Ecto neural progenitor cell (in vitro differentiated cells): ENCODE data around the gene NUP133.
"Not testable (repeated sequence)": the region's sequence is repeated elsewhere in the genome, so short reads cannot be mapped to it uniquely, and the experiment has no call there.

Experiments used
- DNase-seq: peaks from one replicate; pipeline ENCODE4 v3.0.0-alpha.2; 2018; ENCODE audit warnings: low spot score

NUP133 gene

DNA sequence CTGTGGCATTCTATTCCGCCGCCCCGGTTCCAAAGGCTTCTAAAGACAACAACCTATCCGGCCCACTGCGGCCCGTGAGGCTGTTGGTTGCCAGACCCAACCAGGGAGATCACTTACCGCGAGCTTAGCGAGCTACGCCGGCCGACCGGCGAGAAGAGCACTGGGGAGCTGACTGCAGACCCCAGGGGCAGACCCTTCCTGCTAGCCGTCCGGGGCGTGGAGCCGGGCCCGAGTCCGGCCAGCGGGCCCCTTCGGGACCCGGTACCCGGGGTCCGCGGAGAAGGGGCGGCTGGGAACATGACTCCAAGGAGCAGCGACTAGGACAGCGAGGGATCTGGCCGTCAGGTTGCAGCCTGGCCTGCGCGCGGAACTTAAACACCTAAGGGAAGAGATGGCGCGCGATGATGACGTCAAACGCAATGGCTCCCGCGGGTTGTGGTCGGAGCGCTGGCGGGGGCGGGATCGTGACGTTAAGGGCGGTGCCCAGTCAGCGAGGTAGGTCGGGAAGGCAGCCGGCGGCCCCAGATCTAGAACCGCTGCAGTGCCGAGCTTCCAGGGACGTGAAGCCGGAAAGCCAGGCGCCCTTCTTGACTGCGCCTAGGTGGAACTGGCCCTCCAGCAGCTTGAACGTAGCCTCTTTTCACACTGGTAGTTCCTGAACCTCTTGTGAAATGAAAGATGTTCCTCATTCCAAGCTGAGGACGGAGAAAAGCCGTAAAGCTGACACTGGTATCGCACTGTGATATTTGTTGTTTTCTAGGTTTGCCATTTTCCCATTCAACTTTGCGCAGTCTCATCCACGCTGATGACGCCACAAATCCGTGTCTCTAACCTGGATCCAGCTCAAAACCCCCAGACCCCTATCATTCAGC is at the start of gene NUP133:
Gene NUP133, minus strand, starts transcription at position 391 of the 872 bp plus-strand sequence. Its CDS starts 92 bp downstream, at position 299.
- peak; percentile 98 for DNase-seq

DNA sequence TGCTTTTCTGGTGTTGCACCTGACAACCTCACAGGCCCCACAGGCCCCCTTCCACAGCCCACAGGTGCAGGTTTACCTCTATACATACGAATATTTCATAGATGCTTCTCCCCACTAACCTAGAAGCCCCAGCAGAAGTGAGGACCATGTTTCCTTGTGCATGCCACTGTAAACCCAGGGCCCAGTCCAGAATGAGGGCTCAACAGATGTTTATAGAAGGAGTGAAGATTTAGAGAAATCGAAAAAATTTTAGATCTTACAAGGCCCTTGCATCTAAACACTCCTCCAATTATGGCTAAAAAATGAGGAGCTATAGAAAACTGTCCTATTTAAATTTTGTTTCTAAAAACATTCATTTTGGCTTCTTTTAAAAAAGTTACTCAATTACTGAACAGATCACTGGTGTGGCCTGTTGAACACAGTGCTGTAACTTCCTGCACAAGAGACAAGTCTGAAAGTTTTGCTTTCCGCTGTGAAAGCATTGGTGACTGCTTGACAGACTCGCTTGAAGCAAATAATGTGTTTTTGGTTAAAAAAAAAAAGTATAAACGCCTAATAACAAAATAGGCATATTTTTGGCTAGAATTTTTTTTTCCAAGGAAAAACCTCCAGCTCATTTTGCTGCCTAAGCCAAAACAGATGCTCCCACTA is 49.2 kb upstream of the NUP133 start:
- DNase-seq: no peak

DNA sequence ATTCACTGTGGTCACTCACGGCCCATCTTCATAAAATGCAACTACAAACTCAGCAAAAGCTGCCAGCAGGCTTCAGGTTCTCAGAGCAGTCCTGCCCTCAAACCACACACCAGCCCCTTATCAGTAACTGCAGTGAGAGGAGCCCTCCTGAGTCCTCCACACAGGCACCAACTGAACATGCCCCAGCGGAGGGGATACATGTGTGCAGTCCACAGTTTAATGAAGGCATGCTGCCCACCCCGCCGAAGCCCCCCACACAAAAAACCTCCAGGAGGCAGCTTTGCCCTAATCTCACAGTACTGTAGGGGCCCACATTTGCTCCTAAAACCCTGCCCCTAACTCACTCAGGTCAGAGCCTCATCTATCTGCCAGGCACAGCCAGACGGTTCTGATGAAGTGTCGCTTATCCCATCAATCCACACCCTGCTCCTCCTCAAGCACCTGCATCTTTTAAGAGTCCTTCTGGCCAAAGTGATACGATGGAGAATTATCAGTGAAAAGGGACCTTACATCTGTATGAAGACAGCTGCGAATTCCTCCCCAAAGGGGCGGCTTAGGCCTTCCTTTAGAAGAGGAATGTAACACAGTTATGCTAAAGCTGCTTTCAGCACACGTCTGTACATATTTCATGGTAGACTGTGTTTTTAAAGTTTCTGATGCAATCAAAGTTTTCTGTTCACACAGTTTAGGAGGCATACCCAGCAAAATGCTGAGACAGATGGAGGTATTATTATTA is 46.9 kb upstream of the NUP133 start:
- no peak for DNase-seq

DNA sequence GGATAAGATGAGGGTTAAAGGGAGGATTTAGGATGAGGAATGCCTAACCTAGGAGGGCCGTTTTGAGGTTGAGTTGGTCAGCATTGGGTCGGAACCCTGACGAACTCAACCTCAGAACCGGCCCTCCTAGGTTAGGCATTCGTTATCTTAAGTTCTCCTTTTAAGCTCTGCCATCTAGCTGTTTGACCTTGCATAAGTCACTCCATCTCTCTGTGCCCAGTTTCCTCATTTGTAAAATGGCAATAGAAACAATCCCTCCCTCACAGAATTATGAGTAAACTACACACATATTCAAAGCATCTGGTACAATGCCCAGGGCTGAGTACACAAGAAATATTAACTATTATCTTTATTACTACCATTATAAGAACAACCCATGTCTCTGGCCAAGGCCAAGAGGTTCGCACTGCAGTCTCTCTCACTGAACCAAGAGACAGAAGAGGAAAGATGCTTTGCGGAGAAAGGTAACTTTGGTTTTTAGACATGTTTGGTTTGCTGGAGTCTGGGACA is 45.5 kb upstream of the NUP133 start:
- no peak for DNase-seq

DNA sequence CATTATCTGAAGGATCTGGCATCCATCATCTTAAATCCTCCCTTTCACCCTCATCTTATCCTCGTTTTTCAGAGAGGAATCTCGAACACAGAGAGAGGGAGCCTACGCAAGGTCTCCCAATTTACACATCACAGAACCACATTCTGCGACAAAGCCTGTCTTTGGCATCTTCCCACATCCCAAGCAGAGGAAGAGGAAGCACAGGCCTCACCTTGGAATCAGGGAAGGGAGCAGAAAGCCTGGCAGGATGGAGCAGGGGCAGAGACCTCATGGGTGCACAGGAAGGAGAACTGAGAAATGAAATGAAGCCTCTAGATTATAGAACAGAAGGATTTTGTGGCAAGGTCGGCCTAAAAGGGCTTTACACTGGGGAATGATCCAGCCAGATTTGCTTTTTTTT is 44.6 kb upstream of the NUP133 start:
- DNase-seq: no peak

DNA sequence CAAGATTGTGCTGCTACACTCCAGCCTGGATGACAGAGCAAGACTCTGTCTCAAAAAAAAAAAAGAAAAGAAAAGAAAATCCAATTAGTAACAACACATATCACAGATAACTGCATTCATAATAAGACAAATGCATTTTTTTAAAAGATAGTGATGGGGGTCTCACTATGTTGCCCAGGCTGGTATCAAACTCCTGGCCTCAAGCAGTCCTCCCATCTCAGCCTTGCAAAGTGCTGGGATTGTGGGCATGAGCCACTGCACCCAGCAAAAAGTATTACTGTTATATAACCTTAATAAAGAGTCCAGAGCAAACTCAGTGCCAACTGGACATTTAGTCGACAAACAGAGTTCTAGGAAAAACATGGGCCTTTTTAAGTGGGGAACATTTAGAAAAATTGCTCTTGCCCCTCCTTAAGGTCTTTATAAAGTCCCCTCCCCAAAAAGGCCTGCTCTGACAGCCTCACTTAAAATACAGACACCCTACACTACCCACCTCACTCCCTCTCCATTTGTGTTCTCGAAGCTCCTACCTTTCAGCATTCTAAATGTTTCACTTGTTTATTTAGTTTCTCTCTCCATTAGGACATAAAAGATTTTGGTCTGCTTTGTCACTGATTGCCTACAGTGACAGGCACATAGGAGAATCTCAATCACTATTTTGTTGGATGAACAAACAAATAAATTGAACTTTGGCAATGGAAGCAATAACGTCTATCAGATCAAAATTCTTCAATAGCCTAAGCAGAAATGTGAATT is 42.8 kb upstream of the NUP133 start:
- no peak for DNase-seq

DNA sequence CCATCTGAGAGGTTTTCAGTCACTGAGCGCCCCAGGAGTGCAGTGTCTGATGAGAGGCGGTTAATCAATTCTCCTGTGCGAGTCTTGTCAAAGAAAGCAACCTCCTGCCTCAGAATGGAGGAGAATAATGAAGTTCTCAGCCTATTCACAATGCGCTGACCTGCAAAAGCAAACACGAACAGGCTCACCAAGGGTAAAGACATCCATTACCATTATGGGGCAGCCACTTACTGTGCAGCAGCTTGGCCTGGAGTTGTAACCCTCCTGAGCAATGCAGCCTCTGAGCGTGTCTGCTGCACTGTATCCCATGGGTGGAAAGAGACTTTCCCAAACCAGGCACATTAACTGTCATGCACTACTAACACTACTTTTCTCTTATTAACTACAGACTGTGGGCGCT is 39.4 kb upstream of the NUP133 start:
- no peak for DNase-seq

DNA sequence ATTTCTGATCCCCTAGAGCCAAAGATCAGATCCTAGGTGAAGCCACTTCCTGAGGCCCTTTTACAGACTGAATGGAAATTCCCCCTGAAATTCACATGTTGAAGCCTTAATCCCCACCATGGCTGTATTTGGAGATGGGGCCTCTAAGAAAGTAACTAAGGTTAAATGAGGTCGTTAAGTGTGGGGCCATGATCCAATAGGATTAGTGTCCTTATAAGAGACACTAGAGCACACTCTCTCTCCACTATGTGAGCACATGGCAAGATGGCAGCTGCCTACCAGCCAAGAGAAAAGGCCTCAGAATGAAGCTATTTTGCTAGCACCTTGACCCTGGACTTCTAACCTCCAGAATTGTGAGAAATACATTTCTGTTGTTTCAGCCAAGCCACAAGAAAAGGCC is 36.4 kb upstream of the NUP133 start:
- DNase-seq: no peak

DNA sequence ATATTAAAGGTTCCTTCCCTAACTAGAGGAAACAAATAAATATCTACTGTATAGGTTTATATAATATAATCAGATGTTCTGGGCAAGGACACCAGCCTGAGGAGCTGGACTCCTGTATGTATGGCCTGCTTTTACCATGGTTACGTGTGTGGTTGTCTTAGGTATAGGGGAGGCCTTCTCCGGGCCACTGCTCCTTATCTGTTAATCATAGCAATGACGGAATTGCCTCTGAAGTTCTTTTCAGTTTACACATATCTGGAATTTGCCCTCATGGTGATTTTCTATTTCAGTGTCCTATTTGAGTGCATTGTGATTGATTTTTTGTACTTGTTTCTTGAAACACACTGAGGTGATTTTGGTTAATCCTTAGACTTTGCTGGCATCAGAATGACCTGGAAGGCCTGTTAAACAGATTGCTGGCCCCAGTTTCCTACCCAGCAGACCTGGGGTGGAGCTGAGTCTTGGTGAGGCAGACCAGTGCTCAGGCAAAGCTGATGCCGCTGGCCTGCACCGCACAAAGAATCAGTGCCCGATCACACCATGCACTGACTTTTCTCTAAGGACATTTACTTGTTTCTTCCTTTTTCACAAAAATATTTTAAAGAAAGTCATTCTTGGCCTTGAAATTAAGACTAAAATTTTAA is 31.8 kb upstream of the NUP133 start:
- DNase-seq: no peak

DNA sequence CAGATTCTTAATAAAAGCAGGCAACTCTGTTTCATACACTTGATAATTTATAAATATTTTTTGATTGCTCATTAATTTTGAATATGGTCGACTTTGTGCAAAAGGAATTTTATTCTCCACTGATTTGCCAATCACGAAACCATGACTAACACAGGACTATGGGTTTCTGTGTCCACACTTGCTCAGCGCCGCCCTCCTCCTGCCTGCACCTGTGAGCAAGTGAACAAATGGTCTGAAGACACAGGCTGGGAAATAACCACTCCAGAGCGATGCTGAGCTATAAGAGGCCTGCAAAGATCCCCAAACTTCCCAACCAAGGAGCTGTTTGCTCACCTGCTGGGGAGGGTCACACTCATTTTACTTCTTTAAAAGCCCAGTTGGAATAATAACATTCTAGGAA is 30.8 kb upstream of the NUP133 start:
- no peak for DNase-seq

DNA sequence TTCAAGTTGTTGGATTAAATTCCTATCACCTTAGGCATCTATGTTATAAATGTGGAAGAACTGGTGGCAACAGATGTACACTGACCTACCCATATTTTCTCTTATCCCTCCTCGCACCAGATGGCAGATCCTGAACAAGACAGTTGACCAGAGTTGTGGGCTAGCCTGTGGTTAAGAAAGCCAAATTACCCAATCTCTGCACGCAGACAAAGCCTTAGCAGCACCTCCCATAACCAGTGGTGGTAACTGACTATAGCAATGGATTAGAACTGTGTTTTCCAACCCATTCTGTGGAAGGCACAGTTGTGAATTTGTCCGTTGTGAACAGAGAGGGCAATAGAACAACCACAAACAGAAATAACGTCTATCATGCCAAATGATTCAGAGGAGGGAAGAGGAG is 29.8 kb upstream of the NUP133 start:
- DNase-seq: no peak

DNA sequence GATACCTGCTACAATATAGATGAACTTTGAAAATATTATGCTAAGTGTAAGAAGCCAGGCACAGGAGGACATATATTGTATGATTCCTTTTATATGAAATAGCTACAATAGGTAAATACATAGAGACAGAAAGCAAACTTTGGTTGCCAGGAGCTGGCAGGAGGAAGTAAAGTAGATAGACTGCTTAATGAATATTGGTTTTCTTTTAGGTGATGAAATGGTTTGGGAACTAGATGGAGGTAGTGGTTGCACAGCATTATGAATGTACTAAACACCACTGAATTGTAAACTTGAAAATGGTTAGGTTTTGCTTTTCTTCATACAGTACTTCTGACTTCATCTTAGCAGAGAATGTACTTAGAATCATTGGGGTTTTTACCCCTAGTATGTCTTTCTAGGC is 28.8 kb upstream of the NUP133 start:
- no peak for DNase-seq

DNA sequence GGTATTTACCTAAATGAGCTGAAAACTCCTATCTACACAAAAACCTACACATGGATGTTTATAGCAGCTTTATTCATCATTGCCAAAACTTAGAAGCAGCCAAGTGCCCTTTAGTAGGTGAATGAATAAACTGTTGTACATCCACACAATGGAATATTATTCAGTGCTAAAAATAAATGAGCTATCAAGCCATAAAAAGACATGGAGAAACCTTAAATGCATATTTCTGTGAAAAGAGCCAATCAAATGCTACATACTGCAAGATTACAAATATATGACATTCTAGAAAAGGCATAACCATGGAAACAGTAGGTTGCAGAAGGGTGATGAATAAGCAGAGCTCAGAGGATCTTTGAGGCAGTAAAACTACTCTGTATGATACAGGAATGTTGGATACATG is 27.1 kb upstream of the NUP133 start:
- DNase-seq: no peak

DNA sequence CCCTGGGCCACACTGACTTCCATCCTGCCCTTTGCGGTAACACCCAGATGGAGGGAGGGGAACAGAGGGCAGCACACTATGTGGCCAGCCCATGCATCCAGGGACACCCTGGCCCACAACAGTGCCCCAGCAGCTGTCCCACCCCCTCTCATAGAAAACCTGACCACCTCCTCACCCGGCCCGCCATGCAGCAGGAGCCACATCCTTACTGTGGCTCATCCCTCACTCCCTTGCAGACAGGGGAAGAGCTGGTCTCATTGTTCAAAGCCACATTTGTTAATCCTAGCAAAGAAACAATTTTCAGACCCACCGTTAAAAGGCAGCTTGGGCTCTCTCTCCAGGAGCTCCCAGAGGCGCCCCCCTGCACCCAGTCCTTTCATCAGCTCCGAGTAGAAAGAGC is 23.2 kb upstream of the NUP133 start:
- no peak for DNase-seq

DNA sequence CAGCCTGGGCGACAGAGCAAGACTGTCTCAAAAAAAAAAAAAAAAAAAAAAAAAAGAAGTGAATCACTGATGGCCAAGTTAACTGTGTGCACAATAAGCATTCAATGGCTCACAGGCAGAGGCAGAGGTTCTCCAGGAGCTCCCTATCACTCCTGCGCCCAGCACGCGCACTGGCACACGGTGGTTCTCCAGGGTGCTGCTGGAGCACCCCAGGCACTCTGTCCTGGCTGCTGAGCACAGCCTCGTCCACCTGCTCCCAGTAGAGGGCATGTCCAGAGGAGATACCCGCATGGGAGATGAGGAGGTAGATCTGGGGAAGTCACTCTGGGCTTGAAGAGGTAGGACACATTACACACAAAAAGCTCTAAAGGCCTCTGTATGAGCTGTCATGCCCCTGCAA is 21.5 kb upstream of the NUP133 start:
- DNase-seq: no peak

DNA sequence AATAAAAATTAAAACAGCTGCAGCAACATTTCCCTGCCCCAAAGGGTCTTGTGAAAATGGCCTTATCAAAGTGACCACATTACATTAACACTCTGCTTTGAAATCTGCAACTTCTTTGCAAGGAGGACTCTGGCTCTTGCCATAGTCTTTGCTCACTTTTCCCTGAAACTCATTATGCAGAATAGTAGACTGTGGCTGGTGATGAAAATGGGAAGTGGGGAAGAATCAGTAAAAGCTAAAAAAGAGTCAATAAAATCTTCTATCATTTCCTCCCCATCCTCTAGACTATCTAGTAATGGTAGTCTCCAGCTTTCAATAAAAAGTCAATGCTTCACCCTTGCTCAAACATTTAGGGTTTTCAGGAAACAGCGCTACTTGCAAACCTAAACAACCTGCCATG is 18.6 kb upstream of the NUP133 start:
- DNase-seq: no peak

DNA sequence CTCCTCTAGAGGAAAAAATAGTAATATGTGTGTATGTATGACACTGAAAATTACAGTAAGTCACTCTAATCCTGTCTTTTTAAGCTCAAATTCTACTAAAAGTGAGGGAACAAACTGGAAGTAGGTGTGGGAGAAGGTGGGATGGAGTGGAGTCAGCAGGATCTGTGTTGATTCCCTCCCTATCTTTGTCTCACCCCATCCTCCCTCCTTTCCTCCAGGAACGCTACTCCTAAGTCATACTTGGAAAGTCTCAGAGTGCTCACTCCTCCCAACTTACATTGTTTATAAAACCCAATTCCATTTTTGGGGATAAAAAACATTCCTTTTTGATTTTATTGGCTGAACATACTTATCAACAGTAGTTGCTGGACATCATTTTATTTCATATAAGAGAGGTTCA is 14.9 kb upstream of the NUP133 start:
- DNase-seq: no peak

DNA sequence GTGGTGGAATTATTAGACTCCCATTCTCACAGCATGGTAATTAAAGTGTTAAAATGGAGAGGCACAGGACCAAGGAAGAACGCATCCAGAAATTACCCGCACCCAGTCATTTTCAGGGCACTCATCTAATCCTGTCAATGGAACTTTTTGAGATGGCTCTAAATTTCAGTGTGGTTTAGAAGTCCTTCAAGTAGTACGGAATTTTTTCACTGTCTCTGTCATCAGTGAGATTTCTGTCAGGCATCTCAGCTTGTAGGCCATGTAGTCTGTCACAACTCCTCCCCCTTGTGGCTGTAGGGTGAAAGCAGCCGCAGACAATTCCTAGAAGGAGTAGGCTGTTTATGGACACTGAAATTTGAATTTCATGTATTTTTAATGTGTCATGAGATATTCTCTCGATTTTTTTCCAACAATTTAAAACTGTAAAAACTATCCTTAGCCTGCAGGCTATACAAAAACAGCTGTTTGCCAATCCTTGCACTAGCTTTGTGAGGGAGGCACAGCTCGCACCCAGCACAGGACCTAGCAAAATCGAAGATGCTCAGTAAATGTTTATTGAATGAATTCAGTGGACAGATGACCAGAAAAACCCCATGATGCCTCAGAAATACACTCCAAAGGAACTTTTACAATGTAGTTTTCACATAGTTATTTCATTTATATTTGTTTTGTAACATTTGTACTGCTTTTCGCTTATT is 6.6 kb upstream of the NUP133 start:
- DNase-seq: peak; percentile 53

DNA sequence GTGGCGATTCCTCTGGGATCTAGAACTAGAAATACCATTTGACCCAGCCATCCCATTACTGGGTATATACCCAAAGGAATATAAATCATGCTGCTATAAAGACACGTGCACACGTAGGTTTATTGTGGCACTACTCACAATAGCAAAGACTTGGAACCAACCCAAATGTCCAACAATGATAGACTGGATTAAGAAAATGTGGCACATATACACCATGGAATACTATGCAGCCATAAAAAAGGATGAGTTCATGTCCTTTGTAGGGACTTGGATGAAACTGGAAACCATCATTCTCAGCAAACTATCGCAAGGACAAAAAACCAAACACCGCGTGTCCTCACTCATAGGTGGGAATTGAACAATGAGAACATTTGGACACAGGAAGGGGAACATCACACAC is 3.5 kb upstream of the NUP133 start:
- DNase-seq: not testable (repeated sequence)

DNA sequence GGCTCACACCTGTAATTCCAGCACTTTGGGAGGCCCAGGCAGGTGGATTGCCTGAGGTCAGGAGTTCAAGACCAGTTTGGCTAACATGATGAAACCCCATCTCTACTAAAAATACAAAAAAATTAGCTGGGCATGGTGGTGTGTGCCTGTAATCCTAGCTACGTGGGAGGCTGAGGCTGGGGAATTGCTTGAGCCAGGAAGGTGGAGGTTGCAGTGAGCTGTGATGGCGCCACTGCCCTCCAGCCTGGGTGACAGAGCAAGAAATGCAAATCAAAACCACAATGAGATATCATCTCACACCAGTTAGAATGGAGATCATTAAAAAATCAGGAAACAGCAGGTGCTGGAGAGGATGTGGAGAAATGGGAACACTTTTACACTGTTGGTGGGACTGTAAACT is 3.1 kb upstream of the NUP133 start:
- DNase-seq: not testable (repeated sequence)

DNA sequence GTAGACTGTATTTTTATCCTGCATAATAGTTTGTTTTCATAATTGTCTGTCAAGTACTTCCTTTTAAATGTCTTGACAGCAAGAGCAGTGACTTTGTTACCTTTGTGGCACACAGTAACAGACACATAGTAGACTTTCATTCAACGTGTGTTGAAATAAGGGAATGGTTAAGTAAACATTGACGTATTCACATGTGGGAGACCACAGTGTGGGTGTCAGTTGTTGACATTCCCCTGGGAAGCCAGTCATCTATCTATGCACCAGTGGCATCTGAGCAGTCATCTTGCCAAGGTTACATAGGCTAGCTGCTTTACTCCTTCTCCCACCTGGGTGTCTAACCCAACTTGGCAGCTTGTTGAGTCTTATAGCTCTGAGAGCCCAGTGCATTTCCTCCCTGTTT is 1.4 kb upstream of the NUP133 start:
- no peak for DNase-seq
